ENCODE results near the gene CHMP1A. TPM values are rescaled to one million over a fixed set of nuclear protein-coding genes. Genes with fewer than 3 reads are reported as not detected.

CHMP1A gene
- total and polyA plus RNA-seq, 2 experiments from 2014 or later, result 42.3 to 81.9 TPM

DNA sequence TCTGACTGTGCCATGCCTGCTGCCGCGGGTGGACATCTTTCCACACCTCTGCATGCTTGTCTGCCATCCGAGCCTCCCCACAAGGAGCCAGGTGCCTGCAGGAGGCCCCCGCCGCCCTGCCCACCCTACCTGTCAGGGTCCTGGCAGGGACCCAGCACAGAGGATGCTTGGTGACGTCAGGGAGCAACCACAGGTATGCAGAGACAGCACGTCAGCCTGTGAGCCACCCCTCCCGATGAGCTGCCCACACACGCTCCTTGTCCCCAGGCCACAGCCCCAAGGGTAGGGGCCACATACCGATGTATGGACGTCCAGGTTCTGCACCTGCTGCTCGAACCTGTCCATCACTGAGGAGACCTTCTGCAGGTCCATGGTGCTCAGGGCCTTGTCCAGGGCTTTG, 10.6 kb downstream of the CHMP1A start:
- H3K27ac ChIP-seq (ENCODE audit: low read depth), result no peak overlapping the region
- H3K4me3 ChIP-seq, result no peak overlapping the region
- Mint-ChIP-seq H3K36me3 (ENCODE audit: low read depth) (peaks cover 32% of the 10 kb centered on the region), H3K27me3 (ENCODE audit: insufficient read depth, low read depth, poor library complexity) (peaks cover 10% of the 10 kb centered on the region), H3K4me3 (no peak overlapping the region), H3K9me3 (no peaks in the 10 kb centered on the region; the same call in 2 of the 3 replicates), H3K4me1 (no peaks in the 10 kb centered on the region), H3K27ac (no peak overlapping the region)
- H3K4me2 ChIP-seq, result no peak overlapping the region
- DNase-seq (ENCODE audit: low spot score) (no peak), ATAC-seq (no peak)
- H4K20me1 ChIP-seq (replicated peaks; ENCODE audit: insufficient read depth), result 0 out of 2 replicates have a peak, but pooled peaks cover 3% of the 10 kb centered on the region
- peaks cover 4% of the 10 kb centered on the region; the same call in 1 of the 2 replicates for H3F3A ChIP-seq (replicated peaks; ENCODE audit: low read depth)
- no peaks in the 10 kb centered on the region for H3K36me3 ChIP-seq (ENCODE audit: insufficient read depth)
- no peaks in the 10 kb centered on the region for H3K4me1 ChIP-seq (ENCODE audit: insufficient read depth)
- no peaks in the 10 kb centered on the region for H3K9me2 ChIP-seq (ENCODE audit: insufficient read depth)
- no peak overlapping the region for H2AFZ ChIP-seq
- no peaks in the 10 kb centered on the region for H3K79me2 ChIP-seq (replicated peaks; ENCODE audit: insufficient read depth)
- no peaks in the 10 kb centered on the region for H3K27me3 ChIP-seq (ENCODE audit: insufficient read depth)
- TF ChIP-seq, protein P1, sequence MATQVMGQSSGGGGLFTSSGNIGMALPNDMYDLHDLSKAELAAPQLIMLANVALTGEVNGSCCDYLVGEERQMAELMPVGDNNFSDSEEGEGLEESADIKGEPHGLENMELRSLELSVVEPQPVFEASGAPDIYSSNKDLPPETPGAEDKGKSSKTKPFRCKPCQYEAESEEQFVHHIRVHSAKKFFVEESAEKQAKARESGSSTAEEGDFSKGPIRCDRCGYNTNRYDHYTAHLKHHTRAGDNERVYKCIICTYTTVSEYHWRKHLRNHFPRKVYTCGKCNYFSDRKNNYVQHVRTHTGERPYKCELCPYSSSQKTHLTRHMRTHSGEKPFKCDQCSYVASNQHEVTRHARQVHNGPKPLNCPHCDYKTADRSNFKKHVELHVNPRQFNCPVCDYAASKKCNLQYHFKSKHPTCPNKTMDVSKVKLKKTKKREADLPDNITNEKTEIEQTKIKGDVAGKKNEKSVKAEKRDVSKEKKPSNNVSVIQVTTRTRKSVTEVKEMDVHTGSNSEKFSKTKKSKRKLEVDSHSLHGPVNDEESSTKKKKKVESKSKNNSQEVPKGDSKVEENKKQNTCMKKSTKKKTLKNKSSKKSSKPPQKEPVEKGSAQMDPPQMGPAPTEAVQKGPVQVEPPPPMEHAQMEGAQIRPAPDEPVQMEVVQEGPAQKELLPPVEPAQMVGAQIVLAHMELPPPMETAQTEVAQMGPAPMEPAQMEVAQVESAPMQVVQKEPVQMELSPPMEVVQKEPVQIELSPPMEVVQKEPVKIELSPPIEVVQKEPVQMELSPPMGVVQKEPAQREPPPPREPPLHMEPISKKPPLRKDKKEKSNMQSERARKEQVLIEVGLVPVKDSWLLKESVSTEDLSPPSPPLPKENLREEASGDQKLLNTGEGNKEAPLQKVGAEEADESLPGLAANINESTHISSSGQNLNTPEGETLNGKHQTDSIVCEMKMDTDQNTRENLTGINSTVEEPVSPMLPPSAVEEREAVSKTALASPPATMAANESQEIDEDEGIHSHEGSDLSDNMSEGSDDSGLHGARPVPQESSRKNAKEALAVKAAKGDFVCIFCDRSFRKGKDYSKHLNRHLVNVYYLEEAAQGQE (IDR thresholded peaks at IDR 0.05; ENCODE audit: unreplicated experiment), result no peak
- no peak for TF ChIP-seq CREB1 (CRISPR knock-in tag; IDR thresholded peaks at IDR 0.05; ENCODE audit: low read depth)
- no peak for TF ChIP-seq NANOG (IDR thresholded peaks at IDR 0.05; ENCODE audit: borderline replicate concordance)
- TF ChIP-seq STAT1 (IDR thresholded peaks at IDR 0.05; ENCODE audit: unreplicated experiment), result no peak
- TF ChIP-seq, protein P2, sequence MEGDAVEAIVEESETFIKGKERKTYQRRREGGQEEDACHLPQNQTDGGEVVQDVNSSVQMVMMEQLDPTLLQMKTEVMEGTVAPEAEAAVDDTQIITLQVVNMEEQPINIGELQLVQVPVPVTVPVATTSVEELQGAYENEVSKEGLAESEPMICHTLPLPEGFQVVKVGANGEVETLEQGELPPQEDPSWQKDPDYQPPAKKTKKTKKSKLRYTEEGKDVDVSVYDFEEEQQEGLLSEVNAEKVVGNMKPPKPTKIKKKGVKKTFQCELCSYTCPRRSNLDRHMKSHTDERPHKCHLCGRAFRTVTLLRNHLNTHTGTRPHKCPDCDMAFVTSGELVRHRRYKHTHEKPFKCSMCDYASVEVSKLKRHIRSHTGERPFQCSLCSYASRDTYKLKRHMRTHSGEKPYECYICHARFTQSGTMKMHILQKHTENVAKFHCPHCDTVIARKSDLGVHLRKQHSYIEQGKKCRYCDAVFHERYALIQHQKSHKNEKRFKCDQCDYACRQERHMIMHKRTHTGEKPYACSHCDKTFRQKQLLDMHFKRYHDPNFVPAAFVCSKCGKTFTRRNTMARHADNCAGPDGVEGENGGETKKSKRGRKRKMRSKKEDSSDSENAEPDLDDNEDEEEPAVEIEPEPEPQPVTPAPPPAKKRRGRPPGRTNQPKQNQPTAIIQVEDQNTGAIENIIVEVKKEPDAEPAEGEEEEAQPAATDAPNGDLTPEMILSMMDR (conservative IDR thresholded peaks at IDR 0.05; ENCODE audit: low read depth in 2 of 2), result no peak
- TF ChIP-seq JUNB (IDR thresholded peaks at IDR 0.05; ENCODE audit: unreplicated experiment), result no peak
- no peak for TF ChIP-seq EZH2 (IDR thresholded peaks at IDR 0.05; ENCODE audit: low read depth, unreplicated experiment)
- no peak for TF ChIP-seq EZH2phosphoT487 (IDR thresholded peaks at IDR 0.05; ENCODE audit: unreplicated experiment)
- no peak for TF ChIP-seq ZNF114 (CRISPR knock-in tag; IDR thresholded peaks at IDR 0.05)

DNA sequence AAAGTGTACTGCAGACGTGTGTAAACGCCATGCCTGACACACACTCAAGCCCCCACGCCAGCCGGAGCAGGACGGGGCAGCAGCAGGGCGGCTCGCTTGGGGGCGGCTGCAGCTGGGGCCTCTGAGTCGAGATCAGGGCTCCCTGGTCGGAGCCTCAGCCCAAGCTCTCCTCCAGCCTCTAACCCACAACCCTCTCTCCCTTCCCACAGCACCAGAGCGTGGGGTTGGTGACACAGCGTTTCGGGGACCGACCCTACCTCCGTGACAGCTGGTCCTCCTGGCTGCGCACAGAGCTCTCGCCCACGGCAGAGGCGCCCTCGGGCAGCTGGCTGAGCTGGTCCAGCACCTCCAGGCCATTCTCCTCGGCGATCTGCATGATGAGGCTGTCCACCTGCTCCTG, 11.2 kb downstream of the CHMP1A start:
- Histone ChIP-seq H3K79me2 (replicated peaks; ENCODE audit: insufficient read depth) (no peaks in the 10 kb centered on the region), H3F3A (replicated peaks; ENCODE audit: low read depth) (peaks cover 4% of the 10 kb centered on the region; the same call in 1 of the 2 replicates), H3K36me3 (ENCODE audit: insufficient read depth) (no peaks in the 10 kb centered on the region), H4K20me1 (replicated peaks; ENCODE audit: insufficient read depth) (0 out of 2 replicates have a peak, but pooled peaks cover 3% of the 10 kb centered on the region), H3K27ac (ENCODE audit: low read depth) (no peak overlapping the region), H3K4me2 (no peak overlapping the region), H3K4me3 (no peak overlapping the region), H2AFZ (no peak overlapping the region), H3K9me2 (ENCODE audit: insufficient read depth) (no peaks in the 10 kb centered on the region), H3K4me1 (ENCODE audit: insufficient read depth) (no peaks in the 10 kb centered on the region), H3K27me3 (ENCODE audit: insufficient read depth) (no peaks in the 10 kb centered on the region)
- H3K9me3 Mint-ChIP-seq, result no peaks in the 10 kb centered on the region; the same call in 2 of the 3 replicates
- DNase-seq (ENCODE audit: low spot score), result no peak
- peaks cover 32% of the 10 kb centered on the region for H3K36me3 Mint-ChIP-seq (ENCODE audit: low read depth)
- no peak for ATAC-seq
- H3K27ac Mint-ChIP-seq, result no peak overlapping the region
- H3K4me3 Mint-ChIP-seq, result no peak overlapping the region
- peaks cover 10% of the 10 kb centered on the region for H3K27me3 Mint-ChIP-seq (ENCODE audit: insufficient read depth, low read depth, poor library complexity)
- no peaks in the 10 kb centered on the region for H3K4me1 Mint-ChIP-seq
- TF ChIP-seq NANOG (IDR thresholded peaks at IDR 0.05; ENCODE audit: borderline replicate concordance) (no peak), EZH2phosphoT487 (IDR thresholded peaks at IDR 0.05; ENCODE audit: unreplicated experiment) (no peak), JUNB (IDR thresholded peaks at IDR 0.05; ENCODE audit: unreplicated experiment) (no peak), ZNF331 (CRISPR knock-in tag; IDR thresholded peaks at IDR 0.05; ENCODE audit: low read depth) (no peak), POLR2AphosphoS5 (IDR thresholded peaks at IDR 0.05; ENCODE audit: low read depth) (no peak)
- TF ChIP-seq, protein P1 (IDR thresholded peaks at IDR 0.05; ENCODE audit: unreplicated experiment), result no peak
- TF ChIP-seq, protein P3, sequence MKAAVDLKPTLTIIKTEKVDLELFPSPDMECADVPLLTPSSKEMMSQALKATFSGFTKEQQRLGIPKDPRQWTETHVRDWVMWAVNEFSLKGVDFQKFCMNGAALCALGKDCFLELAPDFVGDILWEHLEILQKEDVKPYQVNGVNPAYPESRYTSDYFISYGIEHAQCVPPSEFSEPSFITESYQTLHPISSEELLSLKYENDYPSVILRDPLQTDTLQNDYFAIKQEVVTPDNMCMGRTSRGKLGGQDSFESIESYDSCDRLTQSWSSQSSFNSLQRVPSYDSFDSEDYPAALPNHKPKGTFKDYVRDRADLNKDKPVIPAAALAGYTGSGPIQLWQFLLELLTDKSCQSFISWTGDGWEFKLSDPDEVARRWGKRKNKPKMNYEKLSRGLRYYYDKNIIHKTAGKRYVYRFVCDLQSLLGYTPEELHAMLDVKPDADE (IDR thresholded peaks at IDR 0.05), result no peak
- TF ChIP-seq, protein P2 (conservative IDR thresholded peaks at IDR 0.05; ENCODE audit: low read depth in 2 of 2), result no peak

Measured in GM23338 (cell line).